KOPT-K1 (cell line): ENCODE measurements around the gene GOLM1.
"Not testable (repeated sequence)": the region's sequence is repeated elsewhere in the genome, so short reads cannot be mapped to it uniquely, and the experiment has no call there.

ENCODE experiments used
- H3K27ac ChIP-seq: fragments of 200-600 bp; sonication (generic); 2 replicates; pipeline ENCODE4 v1.5.1; 2016; ENCODE audit warnings: antibody characterized with exemption, mild to moderate bottlenecking, low read depth, low read length; ENCODE audit not compliant: poor library complexity, severe bottlenecking
- H3K36me3 ChIP-seq: fragments of 200-600 bp; sonication (generic); 2 replicates; pipeline ENCODE4 v1.5.1; 2017; ENCODE audit warnings: antibody characterized with exemption, mild to moderate bottlenecking, low read length, moderate library complexity; ENCODE audit not compliant: insufficient read depth
- H3K9me3 ChIP-seq: fragments of 200-600 bp; sonication (generic); 2 replicates; pipeline ENCODE4 v1.5.1; 2017; ENCODE audit warnings: antibody characterized with exemption, low read length, mild to moderate bottlenecking; ENCODE audit not compliant: insufficient read depth, poor library complexity, severe bottlenecking

Gene GOLM1, protein sequence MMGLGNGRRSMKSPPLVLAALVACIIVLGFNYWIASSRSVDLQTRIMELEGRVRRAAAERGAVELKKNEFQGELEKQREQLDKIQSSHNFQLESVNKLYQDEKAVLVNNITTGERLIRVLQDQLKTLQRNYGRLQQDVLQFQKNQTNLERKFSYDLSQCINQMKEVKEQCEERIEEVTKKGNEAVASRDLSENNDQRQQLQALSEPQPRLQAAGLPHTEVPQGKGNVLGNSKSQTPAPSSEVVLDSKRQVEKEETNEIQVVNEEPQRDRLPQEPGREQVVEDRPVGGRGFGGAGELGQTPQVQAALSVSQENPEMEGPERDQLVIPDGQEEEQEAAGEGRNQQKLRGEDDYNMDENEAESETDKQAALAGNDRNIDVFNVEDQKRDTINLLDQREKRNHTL

DNA sequence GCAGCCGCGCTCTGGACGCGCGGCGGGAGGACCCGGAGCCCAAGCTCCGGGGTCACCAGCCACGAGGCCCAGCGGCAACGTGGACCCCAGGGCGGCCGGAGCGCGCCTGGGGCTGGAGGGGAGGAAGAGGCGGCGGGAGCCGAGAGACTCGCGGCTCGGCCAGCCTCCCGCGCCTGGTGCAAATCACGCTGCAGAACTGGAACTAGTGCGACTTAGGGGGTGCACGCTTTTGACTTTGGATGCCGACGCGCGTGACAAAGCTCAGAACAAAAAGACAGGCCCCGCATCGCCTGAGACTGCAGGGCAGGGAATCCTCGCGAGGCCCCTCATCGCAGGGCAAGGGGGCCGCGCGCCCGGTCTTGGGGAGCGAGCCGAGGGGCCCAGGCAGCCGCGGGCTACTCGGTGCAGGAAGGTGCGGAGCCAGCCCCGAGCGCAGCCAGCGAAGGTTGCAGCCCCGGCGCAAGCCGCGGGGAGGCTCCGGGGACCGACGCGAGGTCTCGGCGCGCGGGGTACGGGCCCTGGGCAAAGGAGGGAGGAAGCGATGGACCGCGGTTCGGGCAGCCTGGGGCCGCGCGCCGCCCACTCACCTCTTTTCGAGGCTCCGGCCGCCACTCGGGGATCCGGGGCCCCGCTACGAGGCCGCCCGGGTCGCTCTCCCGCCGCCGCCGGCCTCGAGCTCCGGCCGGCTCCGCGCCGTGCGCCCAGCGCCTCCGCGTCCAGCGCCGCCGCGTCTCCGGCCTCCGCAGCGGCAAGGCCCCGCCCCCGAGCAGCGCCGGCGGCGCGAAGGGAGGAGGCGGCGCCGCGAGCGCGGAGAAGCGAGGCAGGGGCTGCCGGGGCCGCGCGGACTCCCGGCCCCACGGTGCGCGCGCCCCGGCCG is at the start of gene GOLM1:
GOLM1 (minus strand) TSS at position 735 of the 877 bp plus-strand sequence. CDS start 20,238 bp downstream, outside the sequence.
- H3K36me3 ChIP-seq: no peaks in the 10 kb centered on the region
- no peak within 1 kb of the TSS for H3K27ac ChIP-seq
- H3K9me3 ChIP-seq: no peaks in the 10 kb centered on the region

DNA sequence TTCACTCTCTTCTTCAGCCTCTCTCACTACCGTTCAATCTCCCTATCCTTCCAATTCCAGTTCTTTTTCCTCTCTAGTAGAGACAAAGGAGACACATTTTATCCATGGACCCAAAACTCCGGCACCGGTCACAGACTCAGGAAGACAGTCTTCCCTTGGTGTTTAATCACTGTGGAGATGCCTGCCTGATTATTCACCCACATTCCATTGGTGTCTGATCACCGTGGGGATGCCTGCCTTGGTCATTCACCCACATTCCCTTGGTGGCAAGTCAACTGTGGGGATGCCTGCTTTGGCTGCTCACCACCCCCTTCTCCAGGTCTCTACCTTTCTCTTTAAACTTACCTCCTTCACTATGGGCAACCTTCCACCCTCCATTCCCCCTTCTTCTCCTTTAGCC is 47.3 kb upstream of the GOLM1 start:
- H3K9me3 ChIP-seq, H3K36me3 ChIP-seq, H3K27ac ChIP-seq: not testable (repeated sequence)

DNA sequence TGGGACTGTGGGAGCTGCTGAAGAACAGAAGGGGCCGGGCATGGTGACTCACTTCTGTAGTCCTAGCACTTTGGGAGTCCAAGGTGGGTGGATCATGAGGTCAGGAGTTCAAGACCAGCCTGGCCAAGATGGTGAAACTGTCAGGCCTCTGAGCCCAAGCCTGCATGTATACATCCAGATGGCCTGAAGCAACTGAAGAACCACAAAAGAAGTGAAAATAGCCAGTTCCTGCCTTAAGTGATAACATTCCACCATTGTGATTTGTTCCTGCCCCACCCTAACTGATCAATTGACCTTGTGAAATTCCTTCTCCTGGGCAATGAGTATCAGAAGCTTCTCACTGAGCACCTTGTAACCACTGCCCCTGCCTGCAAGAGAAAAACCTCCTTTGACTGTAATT is 46.6 kb upstream of the GOLM1 start:
- H3K27ac ChIP-seq, H3K9me3 ChIP-seq, H3K36me3 ChIP-seq: not testable (repeated sequence)

DNA sequence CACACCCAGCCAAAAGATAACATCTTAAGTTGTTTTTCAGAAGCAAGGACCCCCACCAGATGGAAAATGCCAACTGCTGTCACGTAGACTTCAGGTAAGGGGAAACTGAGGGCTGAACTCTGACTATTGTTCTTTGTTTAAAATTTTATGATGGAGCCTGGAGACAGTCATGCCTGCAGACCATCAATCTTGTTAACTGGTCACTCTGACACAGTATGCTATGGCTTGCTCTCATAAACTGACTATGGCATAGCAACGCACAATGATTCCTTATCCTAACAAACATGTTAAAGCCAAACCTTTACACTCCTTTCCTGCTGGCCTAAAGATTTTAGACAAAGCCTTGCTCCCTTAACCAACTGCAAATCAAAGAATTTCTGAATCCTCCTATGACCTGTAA is 43.6 kb upstream of the GOLM1 start:
- Histone ChIP-seq H3K36me3 (no peaks in the 10 kb centered on the region), H3K27ac (no peak overlapping the region), H3K9me3 (peaks cover 7% of the 10 kb centered on the region)

DNA sequence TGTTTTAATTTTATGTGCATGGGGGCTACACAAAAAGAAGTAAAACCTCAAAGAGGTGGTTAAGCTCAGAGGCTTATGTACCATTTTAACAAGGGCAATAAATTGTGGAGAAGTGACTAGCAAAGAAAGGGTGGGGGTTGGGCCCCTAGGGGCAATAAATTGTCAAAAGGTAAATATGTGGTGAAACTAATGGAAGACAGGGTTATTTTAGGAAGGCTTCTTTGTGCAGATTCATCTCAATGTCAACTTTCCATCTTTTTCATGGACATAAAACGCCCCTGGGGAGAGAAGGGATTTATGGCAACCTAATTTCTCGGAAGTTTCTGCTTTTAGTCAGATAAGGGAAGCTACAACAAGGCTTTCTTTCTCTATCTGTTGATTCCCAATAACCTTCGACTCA is 42.5 kb upstream of the GOLM1 start:
- H3K27ac ChIP-seq: no peak overlapping the region
- no peaks in the 10 kb centered on the region for H3K36me3 ChIP-seq

DNA sequence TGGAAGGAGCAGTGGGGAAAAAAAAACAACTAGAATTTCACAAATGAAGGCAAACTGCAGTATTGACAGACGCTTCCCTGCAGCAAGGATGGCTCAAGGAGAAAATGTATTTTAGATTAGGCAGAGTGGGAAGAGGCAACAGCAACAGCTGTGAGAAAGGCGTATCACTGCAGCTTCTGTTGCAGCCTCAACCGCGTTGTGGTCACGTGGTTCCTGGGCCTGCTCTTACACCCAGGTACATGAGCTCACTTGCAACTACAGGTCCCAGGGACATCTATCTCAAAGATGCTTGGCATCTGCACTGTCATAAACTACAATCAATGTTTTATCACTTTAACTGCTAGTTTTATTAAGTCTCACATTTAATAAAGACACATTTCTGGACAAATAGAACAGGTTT is 36.0 kb upstream of the GOLM1 start:
- H3K9me3 ChIP-seq: no peaks in the 10 kb centered on the region
- H3K27ac ChIP-seq: no peak overlapping the region
- no peaks in the 10 kb centered on the region for H3K36me3 ChIP-seq

More for the DNA sequence above, 42.5 kb upstream of the GOLM1 start:
- H3K9me3 ChIP-seq: peaks cover 7% of the 10 kb centered on the region

DNA sequence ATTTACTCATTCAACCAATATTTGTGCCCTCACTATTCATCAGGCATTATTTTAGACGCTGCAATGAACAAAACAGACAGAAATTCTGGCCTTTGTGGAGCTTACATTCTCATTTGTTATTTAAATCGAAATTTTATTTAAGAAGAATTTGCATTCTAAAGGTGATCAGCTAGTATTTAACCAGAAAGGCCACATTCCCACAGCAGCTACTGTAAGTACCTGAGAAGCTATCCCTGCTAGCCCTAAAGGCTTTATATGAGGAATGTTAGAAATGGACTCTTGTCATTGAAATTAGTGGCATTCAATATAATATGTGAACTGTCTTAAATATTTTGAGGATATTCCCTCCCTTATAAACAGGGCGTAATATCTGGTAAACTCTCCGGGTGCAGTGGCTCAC is 35.0 kb upstream of the GOLM1 start:
- no peaks in the 10 kb centered on the region for H3K9me3 ChIP-seq
- H3K27ac ChIP-seq: no peak overlapping the region
- H3K36me3 ChIP-seq: no peaks in the 10 kb centered on the region

DNA sequence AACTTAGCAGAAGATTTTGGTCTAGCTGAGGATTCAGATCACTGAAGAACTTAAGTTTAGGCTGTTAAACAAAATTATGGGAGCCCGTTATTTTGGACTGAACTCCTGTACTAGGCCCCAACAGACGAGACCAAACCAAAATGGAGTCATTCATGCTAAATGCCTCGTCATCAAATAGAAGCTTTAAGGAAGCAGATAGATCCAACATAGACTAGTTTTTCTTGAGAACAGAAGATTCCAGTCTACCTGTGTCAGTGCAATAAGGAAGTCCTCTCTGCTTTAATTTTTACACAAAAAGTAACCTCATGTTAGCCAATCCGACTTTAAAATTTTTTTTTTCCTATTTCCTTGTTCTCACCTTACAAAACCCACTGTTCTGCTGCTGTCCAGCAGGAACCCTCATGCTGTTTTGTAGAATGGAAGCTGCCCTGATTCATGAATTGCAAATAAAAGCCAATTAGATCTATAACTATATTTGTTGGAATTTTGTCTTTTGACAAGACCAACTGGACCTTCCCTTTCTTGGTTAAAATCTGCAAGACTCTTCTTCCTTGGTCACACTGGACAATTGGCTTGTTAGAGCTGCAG is 29.0 kb upstream of the GOLM1 start:
- Histone ChIP-seq H3K9me3 (no peaks in the 10 kb centered on the region), H3K36me3 (no peaks in the 10 kb centered on the region), H3K27ac (no peak overlapping the region)

DNA sequence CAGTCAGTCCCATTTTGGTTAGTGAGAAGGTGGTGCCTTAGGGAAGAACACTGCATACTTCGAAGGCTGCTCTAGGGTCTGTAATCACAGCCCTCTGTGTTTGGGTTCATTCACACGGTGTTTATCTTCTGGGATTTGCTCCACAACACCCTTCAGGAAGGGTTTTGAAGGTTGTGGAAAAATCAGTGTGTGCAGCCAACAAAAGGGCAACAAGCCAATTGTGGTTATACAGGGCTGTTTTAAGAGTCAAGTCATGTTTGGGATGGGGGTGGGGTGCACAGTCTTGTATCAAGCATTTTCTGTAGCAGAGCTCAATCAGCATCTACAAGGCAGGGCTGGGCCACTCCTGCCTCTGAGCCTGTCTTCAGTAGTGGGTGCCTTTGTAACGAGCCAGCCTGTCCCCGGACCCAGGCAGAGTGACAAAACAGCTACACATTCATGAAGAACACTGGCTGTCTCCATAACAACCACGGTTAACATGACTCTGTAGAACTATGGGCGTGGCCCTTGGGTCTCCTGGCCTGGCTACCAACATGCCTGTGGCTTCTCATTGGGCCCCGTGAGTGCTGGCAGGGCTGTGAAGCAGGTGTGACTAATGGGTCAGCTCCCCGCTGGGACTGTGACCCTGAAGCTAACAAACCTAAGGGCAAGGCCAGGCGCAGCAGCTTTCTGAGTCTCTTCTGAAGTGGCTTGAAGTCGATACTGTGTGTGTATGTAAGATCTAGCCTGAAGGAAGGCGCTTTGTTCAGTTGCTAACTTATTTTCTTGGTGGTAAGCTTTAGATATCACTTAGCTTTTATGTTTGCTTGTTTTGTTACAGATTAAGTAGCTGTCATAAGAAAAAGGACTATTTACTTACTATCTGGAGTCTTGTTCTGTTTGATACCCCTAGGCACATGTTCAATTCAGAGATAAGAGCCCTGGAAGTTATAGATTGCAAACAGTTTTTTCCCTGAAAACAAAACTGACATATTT is 27.9 kb upstream of the GOLM1 start:
- Histone ChIP-seq H3K27ac (no peak overlapping the region), H3K36me3 (no peaks in the 10 kb centered on the region), H3K9me3 (no peaks in the 10 kb centered on the region)

DNA sequence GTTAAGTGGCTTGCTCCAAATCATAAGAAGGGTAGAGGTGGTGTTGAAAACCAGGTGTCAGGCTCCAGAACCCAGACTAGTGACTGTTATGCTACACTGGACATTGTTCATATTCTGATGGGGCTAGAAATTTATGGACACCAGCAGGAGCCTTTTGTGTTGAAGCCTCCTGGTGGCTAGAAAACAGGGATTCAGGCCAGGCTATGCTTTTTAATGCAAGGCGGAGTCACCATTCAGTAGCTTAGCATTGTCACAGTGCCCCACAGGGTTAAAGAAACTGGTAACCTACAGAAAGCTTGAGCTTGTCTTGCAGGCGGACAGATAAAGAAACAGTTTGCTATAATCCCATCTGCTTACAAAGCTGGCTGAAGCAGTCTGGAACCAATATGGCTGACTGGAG is 23.0 kb upstream of the GOLM1 start:
- H3K27ac ChIP-seq: no peak overlapping the region
- no peaks in the 10 kb centered on the region for H3K9me3 ChIP-seq
- H3K36me3 ChIP-seq: no peaks in the 10 kb centered on the region

DNA sequence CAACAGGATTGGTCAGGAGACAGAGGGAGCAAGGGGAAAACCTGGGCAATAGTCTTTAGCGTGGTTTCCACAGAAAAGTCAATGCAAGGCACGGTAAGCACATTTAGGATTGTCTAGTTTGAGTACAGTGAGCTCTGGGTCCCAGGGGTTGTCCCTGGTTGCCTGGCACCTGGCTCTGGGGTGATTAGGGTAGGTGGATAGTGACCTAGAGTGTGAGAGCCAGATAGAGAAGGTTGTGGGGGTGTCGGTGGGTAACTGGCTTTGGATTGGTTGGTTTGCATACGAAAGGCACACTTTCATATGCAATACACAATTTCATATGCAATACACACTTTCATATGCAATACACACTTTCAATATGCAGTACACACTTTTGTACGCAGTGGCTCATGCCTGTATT is 20.1 kb upstream of the GOLM1 start:
- Histone ChIP-seq H3K36me3 (no peaks in the 10 kb centered on the region), H3K9me3 (no peaks in the 10 kb centered on the region), H3K27ac (no peak overlapping the region)

DNA sequence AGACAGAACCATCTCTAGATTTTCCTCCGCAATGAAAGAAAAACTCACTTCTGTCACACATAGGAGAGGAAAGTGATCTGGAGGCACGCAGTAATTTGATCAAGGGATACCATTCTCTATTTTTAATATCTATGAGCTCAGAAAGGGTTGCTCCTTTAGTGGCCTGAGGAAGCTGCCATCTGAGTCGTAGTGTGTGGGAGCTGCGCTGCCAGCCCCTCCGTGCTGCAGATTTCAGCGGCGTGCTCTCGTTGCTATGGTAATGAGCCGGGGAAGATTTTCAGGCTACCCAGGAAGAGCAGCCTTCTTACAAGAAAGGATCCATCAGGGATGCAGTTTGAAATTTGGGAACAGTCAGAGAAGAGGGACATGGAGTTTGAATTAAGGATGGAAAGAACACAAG is 17.1 kb upstream of the GOLM1 start:
- no peak overlapping the region for H3K27ac ChIP-seq
- H3K36me3 ChIP-seq: no peaks in the 10 kb centered on the region
- no peaks in the 10 kb centered on the region for H3K9me3 ChIP-seq

DNA sequence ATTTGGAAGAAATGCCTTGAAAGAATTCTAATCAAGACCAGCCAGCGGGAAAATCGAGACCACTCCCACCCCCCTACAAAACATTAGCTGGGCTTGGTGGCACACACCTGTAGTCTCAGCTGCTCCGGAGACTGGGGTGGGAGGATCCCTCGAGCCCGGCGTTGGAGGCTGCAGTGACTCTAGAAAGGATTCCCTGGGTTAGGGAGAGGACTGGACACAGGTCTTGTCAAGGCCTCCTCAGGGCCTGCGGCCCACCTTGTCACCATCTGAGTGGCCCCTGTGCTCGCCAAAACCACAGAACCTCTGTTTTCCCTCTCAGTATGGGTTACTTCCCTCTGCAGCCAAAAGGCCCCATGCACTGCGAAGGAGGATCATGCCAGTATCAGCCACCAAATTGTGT is 16.5 kb upstream of the GOLM1 start:
- H3K27ac ChIP-seq: no peak overlapping the region
- no peaks in the 10 kb centered on the region for H3K36me3 ChIP-seq
- H3K9me3 ChIP-seq: no peaks in the 10 kb centered on the region

DNA sequence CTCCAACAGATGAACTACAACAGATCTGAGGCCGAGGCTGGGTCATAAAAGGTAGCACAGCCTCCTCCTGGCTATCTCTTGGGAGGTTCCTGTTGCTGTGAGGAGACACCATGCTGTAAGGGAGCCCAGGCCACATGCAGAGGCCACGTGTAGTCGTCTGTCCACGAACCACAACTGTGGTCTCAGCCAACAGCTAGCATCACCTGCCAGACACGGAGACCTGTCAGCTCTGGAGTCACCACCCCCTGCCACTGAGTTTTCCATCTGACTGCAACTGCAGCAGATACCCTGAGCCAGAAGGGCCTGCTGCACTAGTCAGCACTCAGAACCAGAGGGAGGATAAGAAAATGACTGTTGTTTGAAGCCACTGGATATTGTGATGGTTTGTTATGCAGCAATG is 12.7 kb upstream of the GOLM1 start:
- Histone ChIP-seq H3K36me3 (no peaks in the 10 kb centered on the region), H3K9me3 (no peaks in the 10 kb centered on the region), H3K27ac (no peak overlapping the region)
